ENCODE data around the gene TCF4. TPM values are rescaled to one million over a fixed set of nuclear protein-coding genes. Genes with fewer than 3 reads are reported as not detected.
A peak's percentile ranks its signal among the peaks of the same experiment; 100 is the strongest.

The TCF4 gene
- total and polyA plus RNA-seq, 2 donors (not counting 1 experiment from before 2014, with no cell fraction given) = 68.5 to 353 TPM

GRCh38 chr18:55466789-55467188 lies 121.2 kb downstream of the TCF4 start:
- Histone ChIP-seq H3K27me3 (replicated peaks in 1 of 4; ENCODE audit: control extremely low read depth in 1 of 4, control insufficient read depth in 3 of 4, insufficient read depth in 4 of 4, low read length in 3 of 4) (no peaks in the 10 kb centered on the region), H3K4me2 (replicated peaks; ENCODE audit: low read depth, low read length, poor library complexity, severe bottlenecking) (no peak overlapping the region), H3K9ac (ENCODE audit: low read length) (no peak overlapping the region), H3K9me3 (ENCODE audit: control extremely low read depth in 1 of 3, control insufficient read depth in 2 of 3, insufficient read depth in 1 of 3, low read length in 2 of 3) (no peaks in the 10 kb centered on the region), H3K4me1 (ENCODE audit: control insufficient read depth in 2 of 2, insufficient read depth in 2 of 2, low read length in 2 of 2) (peaks cover 20% of the 10 kb centered on the region in 2 donors), H2AFZ (ENCODE audit: insufficient read depth, low read depth, low read length, poor library complexity, severe bottlenecking) (no peak overlapping the region), H4K20me1 (ENCODE audit: control insufficient read depth, insufficient read depth, low read length, poor library complexity, severe bottlenecking) (no peaks in the 10 kb centered on the region), H3K27ac (ENCODE audit: low read length in 2 of 2) (no peak overlapping the region), H3K79me2 (ENCODE audit: control insufficient read depth, insufficient read depth, low read length) (peaks cover 17% of the 10 kb centered on the region), H3K36me3 (replicated peaks in 1 of 2; ENCODE audit: control extremely low read depth in 1 of 2, control insufficient read depth in 1 of 2, extremely low read depth in 1 of 2, insufficient read depth in 2 of 2, low read length in 1 of 2) (no peaks in the 10 kb centered on the region), H3K4me3 (ENCODE audit: control extremely low read depth in 1 of 5, extremely low read depth in 1 of 5, insufficient read depth in 1 of 5, low read depth in 2 of 5, low read length in 4 of 5) (no peak overlapping the region)
- no peak overlapping the region for H3K4me3 Mint-ChIP-seq
- DNase-seq (no peak), ATAC-seq (ENCODE audit: low read depth) (no peak)
- TF ChIP-seq CTCF (IDR thresholded peaks at IDR 0.05) = no peak
- TF ChIP-seq EZH2 (IDR thresholded peaks at IDR 0.05; ENCODE audit: borderline replicate concordance, insufficient read depth, low read depth, low read length, poor library complexity, severe bottlenecking) = no peak
- intact Hi-C loops (cut with micrococcal nuclease) = no loop called here
- H3K27me3 Mint-ChIP-seq = no peaks in the 10 kb centered on the region
- no peaks in the 10 kb centered on the region for H3K9me3 Mint-ChIP-seq (ENCODE audit: insufficient read depth)
- CTCF ChIA-PET = interaction anchor here (2.6 kb wide), 1 partner anchor 11 kb away, joined by 6 read pairs; no protein-coding TSS in a partner anchor
- 93% methylated on average over 3 of the region's 4 CpGs for WGBS (ENCODE audit: insufficient coverage)
- POLR2A ChIA-PET = no interaction called here
- H3K4me1 Mint-ChIP-seq = peaks cover 38% of the 10 kb centered on the region
- no peak overlapping the region for H3K27ac Mint-ChIP-seq

GRCh38 chr18:55465313-55465712 lies 122.7 kb downstream of the TCF4 start:
- WGBS (ENCODE audit: insufficient coverage) = 30% methylated on average over 2 of the region's 2 CpGs
- POLR2A ChIA-PET = interaction anchor here (0.8 kb wide), 1 partner anchor 10 kb away, joined by 13 read pairs; no protein-coding TSS in a partner anchor
- intact Hi-C loops (cut with micrococcal nuclease) = no loop called here
- Histone ChIP-seq H3K27ac (ENCODE audit: low read length in 2 of 2) (peak overlapping the region; percentile 35 to 64), H3K27me3 (replicated peaks in 1 of 4; ENCODE audit: control extremely low read depth in 1 of 4, control insufficient read depth in 3 of 4, insufficient read depth in 4 of 4, low read length in 3 of 4) (no peaks in the 10 kb centered on the region), H3K9ac (ENCODE audit: low read length) (peak overlapping the region; percentile 34), H3K4me3 (ENCODE audit: control extremely low read depth in 1 of 5, extremely low read depth in 1 of 5, insufficient read depth in 1 of 5, low read depth in 2 of 5, low read length in 4 of 5) (peak overlapping the region in 1 of 5 experiments; percentile 10), H3K4me2 (replicated peaks; ENCODE audit: low read depth, low read length, poor library complexity, severe bottlenecking) (peak overlapping the region; percentile 56), H3K79me2 (ENCODE audit: control insufficient read depth, insufficient read depth, low read length) (peaks cover 12% of the 10 kb centered on the region), H2AFZ (ENCODE audit: insufficient read depth, low read depth, low read length, poor library complexity, severe bottlenecking) (peak overlapping the region; percentile 48), H3K36me3 (replicated peaks in 1 of 2; ENCODE audit: control extremely low read depth in 1 of 2, control insufficient read depth in 1 of 2, extremely low read depth in 1 of 2, insufficient read depth in 2 of 2, low read length in 1 of 2) (peaks cover 0 to 3% of the 10 kb centered on the region in 2 experiments), H4K20me1 (ENCODE audit: control insufficient read depth, insufficient read depth, low read length, poor library complexity, severe bottlenecking) (no peaks in the 10 kb centered on the region), H3K4me1 (ENCODE audit: control insufficient read depth in 2 of 2, insufficient read depth in 2 of 2, low read length in 2 of 2) (peaks cover 20% of the 10 kb centered on the region in 2 donors), H3K9me3 (ENCODE audit: control extremely low read depth in 1 of 3, control insufficient read depth in 2 of 3, insufficient read depth in 1 of 3, low read length in 2 of 3) (no peaks in the 10 kb centered on the region)
- no peak for TF ChIP-seq EZH2 (IDR thresholded peaks at IDR 0.05; ENCODE audit: borderline replicate concordance, insufficient read depth, low read depth, low read length, poor library complexity, severe bottlenecking)
- TF ChIP-seq CTCF (IDR thresholded peaks at IDR 0.05) = peak; percentile 29
- ATAC-seq (ENCODE audit: low read depth) (peak; percentile 95), DNase-seq (peak; percentile 67)
- Mint-ChIP-seq H3K27me3 (no peaks in the 10 kb centered on the region), H3K9me3 (ENCODE audit: insufficient read depth) (no peaks in the 10 kb centered on the region), H3K4me3 (peak overlapping the region; percentile 55), H3K27ac (peak overlapping the region; percentile 33), H3K4me1 (peaks cover 34% of the 10 kb centered on the region)
- CTCF ChIA-PET = interaction anchor here (0.7 to 2.6 kb wide), 4 partner anchors 13 to 1111 kb away, joined by 3 to 6 read pairs (median 4); no protein-coding TSS in a partner anchor

All from B cell (primary cell).